Tibial nerve (tissue), 4 donors: ENCODE measurements around the gene PYURF. TPM values are rescaled to one million over a fixed set of nuclear protein-coding genes. Genes with fewer than 3 reads are reported as not detected.

Source experiments
- DNase-seq, 2 donors: peaks; one replicate each; pipeline ENCODE4 v3.0.0-alpha.2; 2019; ENCODE audit warnings: low spot score in 2 of 2
- H3K27ac ChIP-seq, 4 donors: fragments of 200-600 bp; sonication (generic) in 3 of 4; one replicate each; pipeline ENCODE4 v1.5.1; 2017 to 2019; ENCODE audit warnings: mild to moderate bottlenecking in 1 of 4
- H3K27me3 ChIP-seq, 2 donors: fragments of 200-600 bp; sonication (generic) in 1 of 2; one replicate each; pipeline versions ENCODE4 v1.5.1 to v1.6.0; 2017 to 2019
- H3K36me3 ChIP-seq, 3 donors: fragments of 200-600 bp; sonication (generic); one replicate each; pipeline ENCODE4 v1.5.1; 2018 to 2019
- H3K4me1 ChIP-seq, 4 donors: fragments of 200-600 bp; sonication (generic) in 3 of 4; one replicate each; pipeline ENCODE4 v1.5.1; 2017 to 2019
- H3K4me3 ChIP-seq, 4 donors: fragments of 200-600 bp; sonication (generic) in 3 of 4; one replicate each; pipeline ENCODE4 v1.5.1; 2017 to 2019; ENCODE audit warnings: mild to moderate bottlenecking in 1 of 4, moderate library complexity in 1 of 4
- H3K9me3 ChIP-seq, 4 donors: fragments of 200-600 bp; sonication (generic) in 3 of 4; one replicate each; pipeline ENCODE4 v1.5.1; 2017 to 2019
- CTCF ChIP-seq, 5 experiments: fragments of 200-600 bp in 3 of 5; fragments of 450-650 bp in 2 of 5; sonication (generic) in 3 of 5; IDR thresholded peaks; one replicate each; pipeline ENCODE4 v1.5.1; 2016 to 2019; ENCODE audit warnings: antibody characterized with exemption in 5 of 5, mild to moderate bottlenecking in 3 of 5, moderate library complexity in 2 of 5
- EP300 ChIP-seq, 2 donors: sonication (generic); formaldehyde crosslinking; IDR thresholded peaks; one replicate each; pipeline ENCODE4 v1.6.1; 2017; ENCODE audit warnings: antibody characterized with exemption in 2 of 2, mild to moderate bottlenecking in 1 of 2
- POLR2A ChIP-seq, 2 donors: fragments of 450-650 bp; IDR thresholded peaks; one replicate each; pipeline ENCODE4 v1.6.1; 2017; ENCODE audit warnings: antibody characterized with exemption in 2 of 2, mild to moderate bottlenecking in 2 of 2, moderate library complexity in 2 of 2
- WGBS, 2 donors: methylation state at CpG; one replicate each; pipeline ENCODE4 v1.1.5; 2018; 5-methylcytosine and 5-hydroxymethylcytosine counted together
- total RNA-seq, 4 donors: library from RNA; depleted of rRNA; stranded (reverse); fragments of >200 nt; gene quantifications; one replicate each; pipeline ENCODE4 v1.1.0, GENCODE V29; 2016

The PYURF gene
- total RNA-seq, 4 donors from 2014 or later, result 104 to 135 (median 105) TPM

DNA sequence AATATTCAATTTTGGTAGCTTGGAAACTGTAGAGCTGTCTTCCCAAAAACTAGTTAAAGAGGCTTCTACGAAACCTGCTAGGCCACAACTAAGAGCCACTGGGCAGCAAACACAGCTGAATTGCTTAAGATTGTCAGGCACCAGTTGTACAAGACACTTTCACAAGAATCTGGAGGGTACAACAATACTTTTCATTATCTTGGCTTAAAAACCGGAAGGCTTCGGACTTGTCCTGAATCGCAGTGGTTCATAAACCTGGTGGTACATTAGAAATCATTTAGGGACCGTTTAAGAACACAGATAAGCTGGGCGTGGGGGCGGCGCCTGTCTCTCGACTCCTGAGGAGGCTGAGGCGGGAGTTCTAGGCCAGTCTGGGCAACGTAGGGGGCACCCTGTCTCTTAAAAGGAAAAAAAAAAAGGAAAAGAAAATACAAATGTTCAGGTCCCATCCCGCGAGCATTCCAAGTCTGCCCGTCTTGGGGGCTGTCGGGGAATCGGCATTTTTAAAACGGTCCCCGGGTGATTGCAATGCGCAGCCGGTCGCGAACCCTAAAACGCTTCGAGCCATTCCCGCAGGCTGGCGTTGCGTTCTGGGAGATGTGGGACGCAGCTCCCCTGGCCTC is 763 bp downstream of the PYURF start:
- peak overlapping the region; percentile 83 to 95 (median 90) for H3K27ac ChIP-seq
- 1% methylated on average over 24 to 28 of the region's 28 CpGs for WGBS, 2 donors
- peaks cover 0 to 47% (median 21%) of the 10 kb centered on the region in 4 donors for H3K4me1 ChIP-seq
- TF ChIP-seq EP300 (IDR thresholded peaks at IDR 0.05) (peak in 1 of 2 donors; percentile 44), POLR2A (IDR thresholded peaks at IDR 0.05) (no peak)
- peaks cover 0 to 32% (median 3%) of the 10 kb centered on the region in 3 donors for H3K36me3 ChIP-seq
- H3K4me3 ChIP-seq, result peak overlapping the region; percentile 81 to 95 (median 84)
- no peaks in the 10 kb centered on the region for H3K9me3 ChIP-seq
- no peaks in the 10 kb centered on the region for H3K27me3 ChIP-seq
- DNase-seq, result peak in 1 of 2 donors; percentile 9

DNA sequence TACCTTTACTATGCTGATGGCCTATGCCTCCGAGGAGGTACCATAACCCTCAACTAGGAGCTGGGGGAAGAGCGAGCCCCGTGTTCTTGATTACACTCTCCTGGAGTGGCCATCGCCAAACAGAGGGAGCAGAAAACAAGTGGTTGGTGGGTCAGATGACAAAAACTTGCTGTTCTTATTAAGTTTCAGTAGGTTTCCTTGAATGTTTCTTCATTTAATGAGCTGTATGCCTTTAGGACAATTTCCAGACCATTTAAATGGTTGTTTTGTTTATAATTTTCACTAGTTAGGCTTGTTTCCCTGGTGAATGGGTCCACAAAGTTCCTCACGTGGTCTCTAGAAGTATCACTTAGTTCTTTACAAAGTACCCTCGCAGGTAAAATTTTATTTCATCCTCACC is 4.7 kb downstream of the PYURF start:
- no peak for DNase-seq
- no peaks in the 10 kb centered on the region for H3K9me3 ChIP-seq
- TF ChIP-seq POLR2A (IDR thresholded peaks at IDR 0.05) (no peak), EP300 (IDR thresholded peaks at IDR 0.05) (no peak), CTCF (IDR thresholded peaks at IDR 0.05) (no peak)
- peaks cover 0 to 32% (median 3%) of the 10 kb centered on the region in 3 donors for H3K36me3 ChIP-seq
- 84 to 87% methylated on average over 6 of the region's 6 CpGs for WGBS, 2 donors
- no peak overlapping the region for H3K4me3 ChIP-seq
- H3K4me1 ChIP-seq, result peaks cover 0 to 25% (median 11%) of the 10 kb centered on the region in 4 donors
- no peaks in the 10 kb centered on the region for H3K27me3 ChIP-seq
- H3K27ac ChIP-seq, result no peak overlapping the region

DNA sequence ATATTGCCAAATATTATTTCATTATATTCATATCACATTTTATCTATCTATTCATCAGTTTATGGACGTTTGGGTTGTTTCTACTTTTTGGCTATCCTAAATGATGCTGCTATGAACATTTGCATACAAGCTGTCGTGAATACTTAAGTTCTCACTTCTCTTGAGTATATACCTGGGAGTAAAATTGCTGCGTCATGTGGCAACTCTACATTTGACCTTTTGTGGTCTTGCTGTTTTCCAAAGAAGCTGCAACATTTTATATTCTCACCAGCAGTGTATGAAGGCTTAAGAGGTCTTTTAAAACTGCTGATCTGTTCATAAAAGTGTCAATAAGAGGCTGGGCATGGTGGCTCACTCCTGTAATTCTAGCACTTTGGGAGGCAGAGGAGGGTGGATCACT is 5.8 kb downstream of the PYURF start:
- Histone ChIP-seq H3K4me1 (peaks cover 0 to 25% (median 10%) of the 10 kb centered on the region in 4 donors), H3K4me3 (no peak overlapping the region), H3K9me3 (no peaks in the 10 kb centered on the region), H3K36me3 (peaks cover 0 to 32% (median 3%) of the 10 kb centered on the region in 3 donors), H3K27me3 (no peaks in the 10 kb centered on the region), H3K27ac (no peak overlapping the region)
- 76 to 77% methylated on average over 3 of the region's 3 CpGs for WGBS, 2 donors
- no peak for DNase-seq
- TF ChIP-seq EP300 (IDR thresholded peaks at IDR 0.05) (no peak), POLR2A (IDR thresholded peaks at IDR 0.05) (no peak), CTCF (IDR thresholded peaks at IDR 0.05) (no peak)

DNA sequence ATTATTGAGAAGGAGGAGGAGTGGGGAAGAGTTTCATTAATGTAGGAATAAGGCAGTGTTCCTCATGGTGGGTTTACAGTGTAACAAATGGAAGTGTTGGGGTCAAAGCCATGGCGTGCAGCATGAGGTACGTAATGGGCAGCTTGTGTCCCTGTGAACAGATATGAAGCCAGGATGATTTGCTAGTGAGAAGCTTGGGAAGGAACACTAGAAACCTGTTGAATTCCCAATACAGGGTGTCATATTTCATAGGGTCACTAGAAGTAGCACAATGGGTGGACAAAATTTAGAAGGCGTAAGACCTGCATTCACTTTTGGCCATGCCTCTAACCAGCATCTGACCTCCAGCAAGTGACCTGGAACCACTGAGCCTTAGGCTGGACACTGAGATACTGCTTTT is 6.8 kb downstream of the PYURF start:
- Histone ChIP-seq H3K36me3 (peaks cover 0 to 32% (median 3%) of the 10 kb centered on the region in 3 donors), H3K4me1 (peaks cover 0 to 16% (median 4%) of the 10 kb centered on the region in 4 donors), H3K27ac (no peak overlapping the region), H3K27me3 (no peaks in the 10 kb centered on the region), H3K9me3 (no peaks in the 10 kb centered on the region), H3K4me3 (no peak overlapping the region)
- no peak for DNase-seq
- TF ChIP-seq POLR2A (IDR thresholded peaks at IDR 0.05), result no peak
- no peak for TF ChIP-seq CTCF (IDR thresholded peaks at IDR 0.05)
- TF ChIP-seq EP300 (IDR thresholded peaks at IDR 0.05), result no peak
- WGBS, 2 donors, result 84 to 87% methylated on average over 3 of the region's 3 CpGs

GRCh38 chr4:88514557-88515511 is 8.7 kb downstream of the PYURF start:
- no peaks in the 10 kb centered on the region for H3K9me3 ChIP-seq
- no peak for DNase-seq
- TF ChIP-seq POLR2A (IDR thresholded peaks at IDR 0.05) (no peak), CTCF (IDR thresholded peaks at IDR 0.05) (no peak), EP300 (IDR thresholded peaks at IDR 0.05) (no peak)
- H3K27me3 ChIP-seq, result no peaks in the 10 kb centered on the region
- no peak overlapping the region for H3K4me3 ChIP-seq
- peaks cover 0 to 18% (median 0%) of the 10 kb centered on the region in 3 donors for H3K36me3 ChIP-seq
- H3K27ac ChIP-seq, result no peak overlapping the region
- 81% methylated on average over 8 of the region's 8 CpGs for WGBS, 2 donors
- H3K4me1 ChIP-seq, result peaks cover 0 to 5% (median 0%) of the 10 kb centered on the region in 4 donors
